Sigmoid colon (tissue), 4 donors: ENCODE measurements around the gene CNPY3.

Experiments used
- CTCF ChIP-seq, 4 experiments: fragments of 450-650 bp in 3 of 4; fragments of 200-600 bp in 1 of 4; IDR thresholded peaks; one replicate each; pipeline ENCODE4 v1.5.1; 2016 to 2019; ENCODE audit warnings: antibody characterized with exemption in 4 of 4, mild to moderate bottlenecking in 3 of 4, moderate library complexity in 2 of 4
- EP300 ChIP-seq, 4 donors: sonication (generic); formaldehyde crosslinking; IDR thresholded peaks; one replicate each; pipeline ENCODE4 v1.6.1; 2017; ENCODE audit warnings: antibody characterized with exemption in 4 of 4
- POLR2A ChIP-seq, 2 donors: fragments of 450-650 bp; IDR thresholded peaks; one replicate each; pipeline ENCODE4 v1.6.1; 2016; ENCODE audit warnings: antibody characterized with exemption in 2 of 2, mild to moderate bottlenecking in 2 of 2, moderate library complexity in 2 of 2
- POLR2AphosphoS5 ChIP-seq, 4 donors: sonication (generic); formaldehyde crosslinking; IDR thresholded peaks; one replicate each; pipeline ENCODE4 v1.6.1; 2017; ENCODE audit warnings: antibody characterized with exemption in 4 of 4

DNA sequence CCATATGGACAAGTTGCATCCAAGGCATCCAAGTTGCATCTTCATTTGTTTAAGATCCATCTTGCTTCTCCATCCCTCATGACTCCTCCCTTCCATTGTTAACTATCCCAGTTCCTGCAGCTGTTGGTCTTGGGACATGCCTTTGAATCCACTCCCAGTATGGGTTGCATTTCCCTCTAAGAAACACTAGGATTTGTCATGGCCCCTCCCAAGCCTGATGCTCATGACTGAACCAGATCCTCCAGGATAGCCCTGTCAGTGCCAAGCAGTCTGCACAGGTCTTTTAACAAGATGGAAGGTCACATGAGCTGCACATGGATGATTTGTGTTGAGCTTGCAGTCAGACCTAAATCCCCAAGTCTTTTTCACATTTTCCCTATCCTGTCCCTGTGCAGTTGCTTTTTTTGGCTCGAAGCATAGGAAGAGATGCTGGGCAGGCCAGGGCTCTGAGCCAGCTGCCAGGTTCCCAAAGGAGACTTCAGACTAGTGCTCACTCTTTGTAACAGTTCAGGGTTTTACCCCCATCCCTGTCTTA is 59.3 kb downstream of the CNPY3 start:
- TF ChIP-seq CTCF (IDR thresholded peaks at IDR 0.05) (no peak), POLR2A (IDR thresholded peaks at IDR 0.05) (no peak), EP300 (IDR thresholded peaks at IDR 0.05) (no peak), POLR2AphosphoS5 (IDR thresholded peaks at IDR 0.05) (no peak)
